Measurements from ENCODE around the gene ENOX2. TPM values are rescaled to one million over a fixed set of nuclear protein-coding genes. Genes with fewer than 3 reads are reported as not detected.

The ENOX2 gene
- total RNA-seq, 1 donor from 2014 or later: 13.6 TPM

DNA sequence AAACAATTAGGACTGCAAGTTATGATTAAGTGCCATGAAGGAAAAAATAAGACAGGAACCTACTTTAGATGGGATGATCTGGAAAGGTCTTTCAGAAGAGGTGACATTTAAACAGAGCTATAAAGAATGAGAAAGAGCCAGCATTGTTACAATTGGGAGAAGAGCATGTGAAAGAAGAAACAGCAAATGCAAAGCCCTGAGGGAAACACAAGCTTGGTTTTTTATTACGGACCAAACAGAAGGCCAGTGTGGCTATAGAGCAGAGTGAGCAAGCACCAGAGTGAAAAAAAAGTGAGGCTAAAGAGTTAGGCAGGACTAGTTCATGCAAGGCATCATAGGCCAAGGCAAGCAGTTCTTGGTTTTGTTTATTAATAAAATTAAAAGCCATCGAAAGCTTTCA is 325.6 kb downstream of the ENOX2 start:
- DNase-seq (ENCODE audit: extremely low spot score, unreplicated experiment): no peak
- TF ChIP-seq, protein P1, sequence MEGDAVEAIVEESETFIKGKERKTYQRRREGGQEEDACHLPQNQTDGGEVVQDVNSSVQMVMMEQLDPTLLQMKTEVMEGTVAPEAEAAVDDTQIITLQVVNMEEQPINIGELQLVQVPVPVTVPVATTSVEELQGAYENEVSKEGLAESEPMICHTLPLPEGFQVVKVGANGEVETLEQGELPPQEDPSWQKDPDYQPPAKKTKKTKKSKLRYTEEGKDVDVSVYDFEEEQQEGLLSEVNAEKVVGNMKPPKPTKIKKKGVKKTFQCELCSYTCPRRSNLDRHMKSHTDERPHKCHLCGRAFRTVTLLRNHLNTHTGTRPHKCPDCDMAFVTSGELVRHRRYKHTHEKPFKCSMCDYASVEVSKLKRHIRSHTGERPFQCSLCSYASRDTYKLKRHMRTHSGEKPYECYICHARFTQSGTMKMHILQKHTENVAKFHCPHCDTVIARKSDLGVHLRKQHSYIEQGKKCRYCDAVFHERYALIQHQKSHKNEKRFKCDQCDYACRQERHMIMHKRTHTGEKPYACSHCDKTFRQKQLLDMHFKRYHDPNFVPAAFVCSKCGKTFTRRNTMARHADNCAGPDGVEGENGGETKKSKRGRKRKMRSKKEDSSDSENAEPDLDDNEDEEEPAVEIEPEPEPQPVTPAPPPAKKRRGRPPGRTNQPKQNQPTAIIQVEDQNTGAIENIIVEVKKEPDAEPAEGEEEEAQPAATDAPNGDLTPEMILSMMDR (IDR thresholded peaks at IDR 0.05): no peak
- H3K4me3 Mint-ChIP-seq (ENCODE audit: unreplicated experiment): no peak overlapping the region
- no peak overlapping the region for H3K27ac Mint-ChIP-seq (ENCODE audit: unreplicated experiment)
- H3K4me1 Mint-ChIP-seq (ENCODE audit: unreplicated experiment): no peaks in the 10 kb centered on the region
- H3K36me3 Mint-ChIP-seq (ENCODE audit: unreplicated experiment): no peaks in the 10 kb centered on the region
- H3K9me3 Mint-ChIP-seq (ENCODE audit: unreplicated experiment): no peaks in the 10 kb centered on the region
- peaks cover 2% of the 10 kb centered on the region for H3K27me3 Mint-ChIP-seq (ENCODE audit: unreplicated experiment)

DNA sequence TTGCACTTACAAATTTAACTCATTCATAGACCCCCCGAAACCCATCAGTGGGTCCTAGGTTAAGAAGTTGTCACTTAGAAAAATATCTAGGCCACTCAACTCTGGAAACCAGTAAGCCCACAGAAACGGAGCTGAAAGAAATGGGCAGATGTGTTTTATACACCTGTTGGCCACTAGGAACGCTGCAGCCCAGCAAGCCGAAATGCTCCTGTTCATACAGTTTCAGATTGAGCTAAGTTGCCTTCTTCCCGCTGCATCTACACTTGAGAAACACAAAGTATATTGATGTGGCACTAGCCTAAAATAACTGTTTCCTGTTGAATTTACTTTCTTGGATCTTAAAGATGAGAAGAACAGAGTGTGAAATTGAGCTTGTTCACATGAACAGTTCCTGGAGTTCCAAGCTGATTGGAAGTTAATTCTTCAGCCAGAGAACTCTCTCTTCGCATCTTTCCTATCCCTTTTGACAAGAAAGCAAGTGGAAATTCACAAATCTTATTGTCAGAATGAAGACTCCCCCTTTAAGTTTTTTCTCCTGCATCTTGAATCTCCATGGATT is 327.1 kb downstream of the ENOX2 start:
- no peaks in the 10 kb centered on the region for H3K4me1 Mint-ChIP-seq (ENCODE audit: unreplicated experiment)
- TF ChIP-seq, protein P1 (IDR thresholded peaks at IDR 0.05): peak; percentile 82
- H3K4me3 Mint-ChIP-seq (ENCODE audit: unreplicated experiment): no peak overlapping the region
- H3K9me3 Mint-ChIP-seq (ENCODE audit: unreplicated experiment): no peaks in the 10 kb centered on the region
- peaks cover 2% of the 10 kb centered on the region for H3K27me3 Mint-ChIP-seq (ENCODE audit: unreplicated experiment)
- DNase-seq (ENCODE audit: extremely low spot score, unreplicated experiment): no peak
- no peaks in the 10 kb centered on the region for H3K36me3 Mint-ChIP-seq (ENCODE audit: unreplicated experiment)
- H3K27ac Mint-ChIP-seq (ENCODE audit: unreplicated experiment): no peak overlapping the region

Other genes starting within 250 kb of the ENOX2 start
- not detected in 2 replicates for gene ARHGAP36, start 155.1 kb upstream of the ENOX2 start, total RNA-seq

Data from osteocyte (in vitro differentiated cells).